ENCODE measurements around the gene ATP8A2. TPM values are rescaled to one million over a fixed set of nuclear protein-coding genes. Genes with fewer than 3 reads are reported as not detected.

Gene ATP8A2
- total and polyA plus RNA-seq, 4 donors: 0.31 to 2.7 (median 1.1) TPM

DNA sequence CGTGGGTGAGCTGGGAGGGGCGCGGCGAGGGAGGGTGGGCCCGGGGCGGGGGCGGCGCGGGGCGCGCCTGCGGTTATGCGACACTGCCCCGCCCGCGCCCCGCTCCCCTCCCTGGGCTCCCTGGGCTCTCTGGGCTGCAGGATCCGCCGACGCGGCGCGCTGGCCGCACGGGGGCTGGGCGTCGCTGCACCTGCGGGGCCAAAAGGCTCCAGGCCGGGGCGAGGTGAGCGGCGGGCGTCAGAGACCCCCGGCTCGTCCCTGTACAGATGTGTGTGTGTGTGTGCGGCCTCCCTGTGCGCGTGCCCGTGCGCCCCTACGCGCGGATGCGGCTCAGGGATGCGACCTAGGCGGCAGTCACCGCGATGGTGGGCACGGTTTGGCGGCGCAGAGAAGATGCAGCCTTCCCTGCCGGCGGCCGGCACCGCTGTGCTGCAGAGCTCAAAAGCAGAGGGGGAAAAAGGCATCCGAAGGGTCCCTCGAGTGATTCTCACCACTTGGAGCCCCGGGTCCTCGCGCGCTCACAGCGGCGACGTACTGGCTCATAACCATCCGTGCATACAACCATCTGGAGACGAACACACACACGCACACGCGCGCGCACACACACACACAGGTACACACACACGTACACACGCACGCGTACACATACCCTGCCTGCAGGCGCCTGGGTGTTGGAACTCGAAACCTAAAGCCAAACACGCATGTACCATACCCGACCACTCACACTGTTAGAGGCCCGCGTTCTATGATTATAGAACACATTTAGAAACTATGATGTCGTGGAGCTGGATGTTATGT, 709 bp downstream of the ATP8A2 start:
- Histone ChIP-seq H3K9me3 (ENCODE audit: control insufficient read depth in 4 of 4, insufficient read depth in 3 of 4, low read length in 3 of 4) (peaks cover 0 to 5% (median 0%) of the 10 kb centered on the region in 4 donors), H3K27ac (ENCODE audit: low read depth in 1 of 2, low read length in 1 of 2) (no peak overlapping the region), H3K9ac (ENCODE audit: insufficient read depth in 1 of 2, low read length in 2 of 2) (no peak overlapping the region), H3K4me3 (no peak overlapping the region), H3K36me3 (ENCODE audit: control insufficient read depth in 4 of 4, insufficient read depth in 4 of 4, low read length in 4 of 4) (no peaks in the 10 kb centered on the region), H3K4me1 (ENCODE audit: control insufficient read depth in 5 of 5, insufficient read depth in 5 of 5, low read length in 5 of 5) (peaks cover 0 to 11% (median 4%) of the 10 kb centered on the region in 5 donors), H3K27me3 (ENCODE audit: control insufficient read depth in 3 of 3, insufficient read depth in 3 of 3, low read length in 2 of 3) (peaks cover 8 to 64% (median 48%) of the 10 kb centered on the region in 3 donors)
- TF ChIP-seq, protein P1, sequence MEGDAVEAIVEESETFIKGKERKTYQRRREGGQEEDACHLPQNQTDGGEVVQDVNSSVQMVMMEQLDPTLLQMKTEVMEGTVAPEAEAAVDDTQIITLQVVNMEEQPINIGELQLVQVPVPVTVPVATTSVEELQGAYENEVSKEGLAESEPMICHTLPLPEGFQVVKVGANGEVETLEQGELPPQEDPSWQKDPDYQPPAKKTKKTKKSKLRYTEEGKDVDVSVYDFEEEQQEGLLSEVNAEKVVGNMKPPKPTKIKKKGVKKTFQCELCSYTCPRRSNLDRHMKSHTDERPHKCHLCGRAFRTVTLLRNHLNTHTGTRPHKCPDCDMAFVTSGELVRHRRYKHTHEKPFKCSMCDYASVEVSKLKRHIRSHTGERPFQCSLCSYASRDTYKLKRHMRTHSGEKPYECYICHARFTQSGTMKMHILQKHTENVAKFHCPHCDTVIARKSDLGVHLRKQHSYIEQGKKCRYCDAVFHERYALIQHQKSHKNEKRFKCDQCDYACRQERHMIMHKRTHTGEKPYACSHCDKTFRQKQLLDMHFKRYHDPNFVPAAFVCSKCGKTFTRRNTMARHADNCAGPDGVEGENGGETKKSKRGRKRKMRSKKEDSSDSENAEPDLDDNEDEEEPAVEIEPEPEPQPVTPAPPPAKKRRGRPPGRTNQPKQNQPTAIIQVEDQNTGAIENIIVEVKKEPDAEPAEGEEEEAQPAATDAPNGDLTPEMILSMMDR (IDR thresholded peaks at IDR 0.05; ENCODE audit: control extremely low read depth, extremely low read depth): no peak
- ATAC-seq (ENCODE audit: insufficient read depth, low FRiP score): no peak
- WGBS, 2 donors: 12 to 14% methylated on average over 71 to 82 of the region's 82 CpGs
- peak in 2 of 3 donors; percentile 7 to 32 for DNase-seq

DNA sequence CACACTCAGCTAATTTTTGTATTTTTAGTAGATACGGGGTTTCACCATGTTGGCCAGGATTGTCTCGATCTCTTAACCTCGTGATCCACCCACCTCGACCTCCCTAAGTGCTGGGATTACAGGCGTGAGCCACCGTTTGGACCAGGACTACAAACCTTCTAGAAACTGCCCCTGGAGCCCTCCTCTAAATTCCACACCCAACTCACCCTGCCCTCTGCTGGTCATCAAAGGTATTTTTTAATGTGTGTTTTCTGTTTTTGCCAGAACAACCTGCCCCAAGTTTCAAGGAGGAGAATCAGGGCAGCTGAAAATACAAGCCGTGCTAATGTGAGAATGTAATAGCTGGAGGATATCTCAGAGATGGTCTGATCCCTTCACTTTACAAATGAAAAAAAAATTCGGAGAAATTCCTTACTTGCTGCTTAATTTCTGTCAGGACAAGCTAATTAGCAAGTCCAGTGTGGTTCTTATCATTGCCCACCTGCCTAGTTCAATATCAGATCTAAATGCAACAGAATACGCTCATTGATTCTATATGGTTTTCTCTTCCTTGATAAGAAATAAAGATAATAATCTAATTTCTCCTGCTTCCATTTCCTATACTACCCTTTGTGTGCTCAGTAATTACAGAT, 4.1 kb downstream of the ATP8A2 start:
- Histone ChIP-seq H3K27me3 (ENCODE audit: control insufficient read depth in 3 of 3, insufficient read depth in 3 of 3, low read length in 2 of 3) (peaks cover 8 to 39% (median 34%) of the 10 kb centered on the region in 3 donors), H3K27ac (ENCODE audit: low read depth in 1 of 2, low read length in 1 of 2) (no peak overlapping the region), H3K9me3 (ENCODE audit: control insufficient read depth in 4 of 4, insufficient read depth in 3 of 4, low read length in 3 of 4) (peaks cover 0 to 6% (median 0%) of the 10 kb centered on the region in 4 donors), H3K9ac (ENCODE audit: insufficient read depth in 1 of 2, low read length in 2 of 2) (no peak overlapping the region), H3K4me3 (no peak overlapping the region), H3K36me3 (ENCODE audit: control insufficient read depth in 4 of 4, insufficient read depth in 4 of 4, low read length in 4 of 4) (no peaks in the 10 kb centered on the region), H3K4me1 (ENCODE audit: control insufficient read depth in 5 of 5, insufficient read depth in 5 of 5, low read length in 5 of 5) (peaks cover 0 to 11% (median 4%) of the 10 kb centered on the region in 5 donors)
- DNase-seq: peak in 2 of 3 donors; percentile 38 to 48
- TF ChIP-seq, protein P1 (IDR thresholded peaks at IDR 0.05; ENCODE audit: control extremely low read depth, extremely low read depth): peak; percentile 31
- 28 to 37% methylated on average over 9 of the region's 9 CpGs for WGBS, 2 donors
- ATAC-seq (ENCODE audit: insufficient read depth, low FRiP score): peak; percentile 43

DNA sequence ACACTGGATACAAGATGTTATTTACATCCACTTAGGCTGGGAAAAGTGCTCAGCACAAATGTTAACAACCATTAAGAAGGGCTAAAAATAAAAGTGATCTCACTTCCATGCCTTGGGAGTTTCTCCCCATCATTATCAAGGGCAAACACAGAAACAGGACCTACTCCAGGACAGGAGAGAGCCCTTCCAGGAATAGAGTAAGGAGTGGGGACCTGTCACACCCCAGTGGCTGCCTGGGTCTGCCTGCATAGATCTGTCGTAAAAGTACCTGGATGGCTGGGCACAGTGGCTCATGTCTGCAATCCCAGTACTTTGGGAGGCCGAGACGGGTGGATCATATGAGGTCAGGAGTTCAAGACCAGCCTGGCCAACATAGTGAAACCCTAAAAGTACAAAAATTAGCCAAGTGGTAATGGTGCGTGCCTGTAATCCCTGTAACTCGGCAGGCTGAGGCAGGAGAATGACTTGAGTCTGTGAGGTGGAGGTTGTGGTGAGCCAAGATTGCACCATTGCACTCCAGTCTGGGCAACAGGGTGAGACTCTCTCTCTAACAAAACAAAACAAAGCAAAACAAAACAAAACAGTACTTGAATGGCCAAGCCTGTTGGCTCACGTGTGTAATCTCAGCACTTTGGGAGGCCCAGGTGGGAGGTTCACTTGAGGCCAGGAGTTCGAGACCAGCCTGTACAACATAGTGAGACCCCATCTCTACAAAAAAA, 5.6 kb downstream of the ATP8A2 start:
- 79 to 82% methylated on average over 7 of the region's 7 CpGs for WGBS, 2 donors
- Histone ChIP-seq H3K9me3 (ENCODE audit: control insufficient read depth in 4 of 4, insufficient read depth in 3 of 4, low read length in 3 of 4) (peaks cover 0 to 6% (median 0%) of the 10 kb centered on the region in 4 donors), H3K9ac (ENCODE audit: insufficient read depth in 1 of 2, low read length in 2 of 2) (no peak overlapping the region), H3K4me3 (no peak overlapping the region), H3K36me3 (ENCODE audit: control insufficient read depth in 4 of 4, insufficient read depth in 4 of 4, low read length in 4 of 4) (no peaks in the 10 kb centered on the region), H3K27me3 (ENCODE audit: control insufficient read depth in 3 of 3, insufficient read depth in 3 of 3, low read length in 2 of 3) (peaks cover 5 to 31% (median 29%) of the 10 kb centered on the region in 3 donors), H3K4me1 (ENCODE audit: control insufficient read depth in 5 of 5, insufficient read depth in 5 of 5, low read length in 5 of 5) (peaks cover 0 to 4% (median 3%) of the 10 kb centered on the region in 5 donors), H3K27ac (ENCODE audit: low read depth in 1 of 2, low read length in 1 of 2) (no peak overlapping the region)
- DNase-seq: no peak
- ATAC-seq (ENCODE audit: insufficient read depth, low FRiP score): no peak
- TF ChIP-seq, protein P1 (IDR thresholded peaks at IDR 0.05; ENCODE audit: control extremely low read depth, extremely low read depth): no peak
